CD4-positive, alpha-beta T cell treated with Interleukin-21 for 1 hour (primary cell): ENCODE results near the gene DLEC1.
"Not testable (repeated sequence)": the region's sequence is repeated elsewhere in the genome, so short reads cannot be mapped to it uniquely, and the experiment has no call there.

Experiments
- DNase-seq: peaks from one replicate; pipeline ENCODE4 v3.0.0-alpha.2; 2020

DLEC1 gene

DNA sequence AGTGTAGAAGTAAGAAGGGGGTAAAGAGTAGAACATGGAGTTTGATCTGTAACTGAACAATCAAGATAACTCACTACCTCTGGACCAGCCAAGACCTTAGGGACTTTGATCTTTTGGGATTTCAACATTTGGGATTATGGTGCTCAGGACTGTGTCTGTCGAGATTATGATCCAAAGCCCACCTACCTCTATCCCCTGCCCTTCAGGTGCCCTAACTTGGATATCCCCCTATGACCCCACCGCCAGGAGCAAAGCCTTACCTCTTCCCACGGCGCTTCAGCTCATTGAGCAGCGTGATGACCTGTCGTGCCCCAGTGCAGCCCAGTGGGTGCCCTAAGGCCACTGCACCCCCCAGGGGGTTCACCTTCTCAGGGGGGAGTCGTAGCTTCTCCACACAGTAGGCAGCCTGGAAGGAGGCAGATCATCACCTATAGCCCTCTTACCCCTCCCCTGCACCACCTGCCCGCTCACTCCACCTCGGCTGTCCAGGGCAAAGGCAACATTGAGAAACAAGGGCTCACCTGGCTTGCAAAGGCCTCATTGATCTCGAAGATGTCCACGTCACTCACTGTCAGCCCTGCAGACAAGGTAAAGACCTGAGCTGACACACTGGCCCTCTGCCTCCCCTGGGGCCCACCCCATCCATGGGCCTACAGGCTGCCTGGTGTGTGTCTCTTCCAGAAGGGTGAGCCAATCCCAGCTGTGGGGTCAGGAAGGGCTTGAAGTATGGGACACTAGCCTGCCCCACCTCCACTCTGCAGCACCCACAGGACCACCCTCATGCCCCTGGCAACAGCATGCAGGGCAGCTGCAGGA, 86.5 kb downstream of the DLEC1 start:
- no peak for DNase-seq

DNA sequence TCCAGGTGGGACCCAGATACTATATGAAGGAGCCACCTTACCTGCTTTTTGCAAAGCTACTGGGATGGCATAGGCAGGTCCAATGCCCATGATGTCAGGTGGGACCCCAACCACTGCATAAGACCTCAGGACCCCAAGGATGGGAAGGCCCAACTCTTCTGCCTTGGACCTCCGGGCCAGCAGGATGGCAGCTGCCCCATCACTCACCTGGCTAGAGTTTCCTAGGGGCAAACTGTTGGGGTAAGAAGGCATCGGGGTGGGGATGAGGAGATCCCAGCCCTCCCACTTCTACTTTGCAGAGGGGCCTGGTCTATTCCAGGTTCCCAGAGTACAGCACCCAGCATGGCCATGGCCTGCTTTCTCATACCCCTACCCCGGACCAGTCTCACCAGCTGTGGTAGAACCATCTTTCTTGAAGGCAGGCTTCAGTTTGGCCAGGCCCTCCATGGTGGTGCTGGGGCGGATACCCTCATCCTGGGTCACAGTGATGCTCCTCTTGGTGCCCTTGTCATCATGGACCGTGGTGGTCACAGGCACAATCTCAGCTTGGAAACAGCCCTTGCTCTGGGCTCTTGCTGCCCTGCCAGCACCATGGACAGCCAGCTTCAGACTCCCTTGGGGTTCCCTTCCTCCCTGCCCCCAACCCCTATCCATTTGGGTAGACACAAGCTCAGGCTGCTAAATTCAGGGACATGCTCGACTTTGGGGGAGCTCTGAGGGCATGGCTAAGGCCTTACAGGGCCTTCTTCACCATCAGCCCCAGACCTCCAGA, 87.3 kb downstream of the DLEC1 start:
- DNase-seq = no peak

DNA sequence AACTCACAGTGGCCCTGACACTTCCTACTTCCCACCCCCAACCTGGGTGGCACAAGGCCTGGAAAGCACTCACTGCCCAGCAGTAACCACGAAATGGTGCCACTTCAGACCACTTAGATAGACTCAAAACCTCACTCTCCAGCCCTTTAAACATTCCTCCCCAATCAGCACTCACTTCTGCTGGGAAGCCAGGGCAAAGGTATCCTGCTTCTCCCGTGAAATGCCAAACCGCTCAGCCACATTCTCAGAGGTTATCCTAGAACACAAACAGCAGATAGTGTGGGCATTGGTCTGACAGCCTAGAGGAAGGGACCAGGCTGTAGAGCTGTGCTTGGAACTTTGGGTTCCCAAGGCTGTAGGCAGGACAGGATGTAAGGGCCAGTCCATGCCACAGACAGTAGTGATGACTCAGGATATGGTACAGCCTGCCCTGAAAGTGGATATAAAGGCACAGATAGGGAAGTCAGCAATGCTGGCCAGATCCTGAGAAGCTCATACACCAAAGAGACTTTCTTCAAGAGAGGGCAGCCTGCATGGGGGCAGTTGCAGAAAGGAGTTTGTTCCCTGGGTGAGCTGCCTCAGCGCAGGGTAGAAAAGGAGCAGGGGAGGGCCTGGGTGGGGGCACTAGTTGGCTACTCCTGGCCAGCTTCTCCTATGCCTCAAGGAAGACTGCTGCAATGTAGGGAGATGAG, 88.7 kb downstream of the DLEC1 start:
- DNase-seq = no peak

DNA sequence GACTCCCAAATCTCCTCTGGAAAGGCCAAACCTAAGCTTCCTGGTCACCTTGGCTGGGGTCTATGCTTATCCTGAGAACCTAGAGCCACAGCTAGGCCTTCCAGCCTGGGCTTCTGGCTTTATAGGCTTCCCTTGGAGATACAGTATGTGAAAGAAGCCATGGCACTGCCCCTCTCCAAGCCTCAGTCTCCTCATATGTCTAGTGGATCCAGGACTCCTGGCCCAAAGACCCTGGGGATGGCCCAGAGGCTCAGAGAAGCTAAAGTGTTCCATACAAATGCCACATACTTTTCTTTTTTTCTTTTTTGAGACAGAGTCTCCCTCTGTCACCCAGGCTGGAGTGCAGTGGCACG, 89.3 kb downstream of the DLEC1 start:
- no peak for DNase-seq

DNA sequence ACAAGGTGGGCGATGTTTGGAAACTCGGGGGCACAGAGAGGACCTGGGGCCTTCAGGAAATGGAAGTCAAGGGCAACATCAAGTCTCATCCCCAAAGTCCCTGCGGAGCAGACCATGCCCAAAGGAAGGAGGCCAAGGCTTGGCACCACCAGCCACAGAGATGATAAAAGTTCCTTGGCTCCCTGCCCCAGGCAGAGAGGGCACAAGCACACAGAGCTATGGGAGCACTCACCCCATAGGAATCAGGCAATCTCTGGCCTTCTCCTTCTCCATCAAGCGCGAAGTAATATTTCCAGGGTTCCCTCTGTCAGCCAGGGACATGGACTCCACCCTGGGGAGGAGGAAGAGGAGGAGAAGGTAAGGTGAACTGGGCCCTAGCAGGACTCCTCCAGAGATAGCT, 90.0 kb downstream of the DLEC1 start:
- DNase-seq = no peak

DNA sequence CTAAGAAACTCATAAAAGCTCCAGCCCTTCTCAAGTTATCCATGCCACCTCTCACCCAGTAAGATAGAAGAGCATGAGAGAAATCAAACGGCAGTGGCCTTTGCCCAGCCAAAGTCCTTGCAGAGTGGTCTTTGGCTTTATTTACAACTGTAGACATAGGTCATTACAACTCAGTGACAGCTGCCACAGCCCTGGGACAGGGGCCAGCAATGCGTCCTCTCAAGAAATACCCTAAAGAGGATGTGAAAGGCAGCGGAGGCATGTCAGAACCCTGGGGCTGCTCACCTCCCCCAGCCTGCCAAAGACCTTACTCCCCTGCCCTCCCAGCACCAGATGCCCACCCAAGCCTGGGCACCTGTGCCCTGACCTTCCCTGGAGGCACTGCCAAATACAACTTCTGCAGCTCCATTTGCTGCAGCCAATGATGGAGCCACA, 91.6 kb downstream of the DLEC1 start:
- no peak for DNase-seq

DNA sequence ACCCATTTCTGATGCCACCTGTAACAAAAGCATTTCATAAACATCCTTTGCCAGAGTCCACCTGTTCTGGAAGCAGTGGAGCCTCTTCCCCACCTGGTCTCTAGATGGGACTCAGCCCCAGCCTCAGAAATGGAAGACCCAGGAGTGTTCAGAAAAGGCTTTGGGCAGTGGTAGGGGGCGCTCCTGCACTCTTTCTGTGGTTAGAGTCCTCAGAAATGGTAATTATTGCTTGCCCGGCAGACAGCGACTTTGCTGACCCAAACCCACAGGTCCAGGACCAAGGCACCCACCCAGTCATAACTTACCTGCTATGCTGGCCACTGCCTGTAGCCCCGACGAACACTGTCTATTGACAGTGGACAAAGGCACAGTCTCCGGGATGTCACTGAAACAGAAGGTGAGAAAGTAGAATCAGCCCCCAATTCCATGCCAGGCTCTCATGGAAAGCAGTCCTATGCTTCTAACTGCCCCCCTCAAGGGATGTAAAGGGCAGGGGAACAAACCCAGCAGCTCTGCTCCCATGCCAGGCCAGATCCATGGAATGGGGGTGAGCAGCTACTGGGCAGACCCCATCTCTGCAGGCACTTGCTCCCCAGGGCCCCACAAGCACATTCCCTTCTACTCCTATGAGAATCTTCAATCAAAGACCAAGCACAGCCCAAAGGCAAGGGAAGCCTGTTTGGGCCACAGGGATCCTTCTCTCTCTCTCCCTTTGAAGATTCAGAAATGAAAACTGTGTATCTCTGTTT, 92.8 kb downstream of the DLEC1 start:
- DNase-seq = peak; percentile 36

DNA sequence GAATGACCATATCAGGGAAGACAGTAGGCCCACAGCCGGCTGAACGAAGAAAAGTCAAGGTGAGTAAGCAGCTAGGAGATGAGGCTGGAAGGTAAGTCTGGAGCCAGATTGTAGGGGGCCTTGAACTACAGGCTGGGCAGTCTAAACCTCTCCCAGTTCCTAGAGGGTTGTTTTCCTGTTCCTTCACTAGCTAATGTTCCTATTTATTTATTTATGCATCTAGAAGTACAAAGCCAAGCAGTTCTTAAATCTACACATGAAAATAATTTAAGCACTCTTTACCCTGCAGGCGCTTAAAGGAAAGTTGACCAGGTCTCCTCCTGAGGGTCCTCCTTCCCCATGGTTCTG, 94.2 kb downstream of the DLEC1 start:
- DNase-seq = no peak

DNA sequence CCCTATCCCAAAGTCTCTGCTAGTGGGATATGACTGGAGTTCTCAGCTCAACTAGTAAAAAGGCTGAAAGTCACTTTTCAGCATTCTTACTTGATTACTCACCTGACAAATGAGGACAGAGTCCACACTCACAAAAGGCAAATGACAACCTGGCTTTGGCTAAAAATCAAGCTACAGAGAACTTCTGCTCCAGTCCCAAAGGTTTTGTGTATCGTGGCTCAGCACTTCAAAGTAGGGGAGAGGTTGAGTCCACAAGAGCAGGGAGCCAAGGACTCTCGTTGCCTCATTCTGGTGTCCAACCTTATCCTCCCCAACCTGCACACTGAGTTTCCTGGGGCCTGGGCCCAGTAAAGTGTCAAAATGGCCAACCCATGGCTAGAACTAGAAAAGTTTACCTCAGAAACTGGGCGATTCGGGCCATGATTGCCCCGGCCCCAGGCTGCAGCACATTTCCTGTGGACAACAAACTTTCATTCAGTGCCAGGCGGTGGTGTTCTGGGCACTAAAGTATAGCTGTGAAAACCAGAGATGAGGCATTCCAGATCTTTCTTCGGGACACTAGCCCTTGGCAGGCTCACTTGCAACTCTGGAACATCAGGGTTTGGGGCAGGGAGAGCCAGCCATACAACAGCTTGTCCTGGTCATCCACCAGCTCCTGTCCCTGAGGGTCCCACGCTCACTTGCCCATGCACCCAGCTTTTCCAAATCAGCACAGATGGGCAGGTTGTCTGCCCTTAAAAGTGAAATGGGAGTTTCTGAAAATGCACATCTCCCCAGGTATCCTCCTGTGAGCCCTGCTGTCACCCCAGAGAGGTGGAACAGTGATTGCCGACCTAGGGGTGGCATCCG, 94.8 kb downstream of the DLEC1 start:
- no peak for DNase-seq

DNA sequence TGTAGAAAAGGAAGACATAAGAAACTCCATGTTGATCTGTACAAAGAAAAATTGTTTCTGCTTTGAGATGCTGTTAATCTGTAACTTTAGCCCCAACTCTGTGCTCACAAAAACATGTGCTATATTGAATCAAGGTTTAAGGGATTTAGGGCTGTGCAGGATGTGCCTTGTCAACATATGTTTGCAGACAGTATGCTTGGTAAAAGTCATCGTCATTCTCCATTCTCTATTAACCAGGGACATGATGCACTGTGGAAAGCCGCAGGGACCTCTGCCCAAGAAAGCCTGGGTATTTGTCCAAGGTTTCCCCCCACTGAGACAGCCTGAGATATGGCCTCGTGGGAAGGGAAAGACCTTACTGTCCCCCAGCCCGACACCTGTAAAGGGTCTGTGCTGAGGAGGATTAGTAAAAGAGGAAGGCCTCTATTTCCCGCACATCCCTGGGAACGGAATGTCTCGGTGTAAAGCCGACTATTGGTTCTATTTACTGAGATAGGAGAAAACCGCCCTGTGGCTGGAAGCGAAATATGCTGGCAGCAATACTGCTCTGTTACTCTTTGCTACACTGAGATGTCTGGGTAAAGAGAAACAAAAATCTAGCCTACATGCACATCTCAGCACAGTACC, 95.6 kb downstream of the DLEC1 start:
- DNase-seq = not testable (repeated sequence)

DNA sequence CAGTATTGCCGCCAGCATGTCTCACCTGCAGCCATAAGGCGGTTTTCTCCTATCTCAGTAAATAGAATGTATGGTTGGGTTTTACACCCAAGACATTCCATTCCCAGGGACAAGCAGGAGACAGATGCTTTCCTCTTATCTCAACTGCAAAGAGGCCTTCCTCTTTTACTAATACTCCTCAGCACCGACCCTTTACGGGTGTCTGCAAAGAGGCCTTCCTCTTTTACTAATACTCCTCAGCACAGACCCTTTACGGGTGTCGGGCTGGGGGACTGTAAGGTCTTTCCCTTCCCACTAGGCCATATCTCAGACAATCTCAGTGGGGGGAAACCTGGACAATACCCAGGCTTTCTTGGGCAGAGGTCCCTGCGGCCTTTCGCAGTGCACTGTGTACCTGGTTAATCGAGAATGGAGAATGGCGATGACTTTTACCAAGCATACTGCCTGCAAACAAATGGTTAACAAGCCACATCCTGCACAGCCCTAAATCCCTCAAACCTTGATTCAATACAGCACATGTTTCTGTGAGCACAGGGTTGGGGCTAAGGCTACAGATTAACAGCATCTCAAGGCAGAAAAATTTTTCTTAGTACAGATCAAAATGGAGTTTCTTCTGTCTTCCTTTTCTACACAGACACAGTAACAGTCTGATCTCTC, 96.7 kb downstream of the DLEC1 start:
- peak; percentile 45 for DNase-seq

DNA sequence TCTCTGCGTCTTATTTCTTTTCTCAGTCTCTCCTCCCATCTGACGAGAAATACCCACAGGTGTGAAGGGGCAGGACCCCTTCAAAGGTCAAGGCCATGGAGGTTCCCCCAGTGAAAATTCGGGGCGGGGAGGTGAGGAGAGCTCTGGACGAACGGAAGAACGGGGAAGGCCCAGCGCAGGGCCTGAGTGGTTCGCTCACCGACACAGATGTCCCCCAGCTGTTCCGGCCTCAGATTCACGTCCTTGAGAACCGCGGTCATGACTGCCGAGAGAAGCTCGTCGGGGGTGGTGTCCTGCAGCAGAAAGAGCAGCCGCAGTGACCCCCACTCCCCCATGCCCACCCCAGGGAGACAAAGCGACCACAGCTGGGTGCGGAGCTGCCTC, 97.4 kb downstream of the DLEC1 start:
- DNase-seq = peak; percentile 26

DNA sequence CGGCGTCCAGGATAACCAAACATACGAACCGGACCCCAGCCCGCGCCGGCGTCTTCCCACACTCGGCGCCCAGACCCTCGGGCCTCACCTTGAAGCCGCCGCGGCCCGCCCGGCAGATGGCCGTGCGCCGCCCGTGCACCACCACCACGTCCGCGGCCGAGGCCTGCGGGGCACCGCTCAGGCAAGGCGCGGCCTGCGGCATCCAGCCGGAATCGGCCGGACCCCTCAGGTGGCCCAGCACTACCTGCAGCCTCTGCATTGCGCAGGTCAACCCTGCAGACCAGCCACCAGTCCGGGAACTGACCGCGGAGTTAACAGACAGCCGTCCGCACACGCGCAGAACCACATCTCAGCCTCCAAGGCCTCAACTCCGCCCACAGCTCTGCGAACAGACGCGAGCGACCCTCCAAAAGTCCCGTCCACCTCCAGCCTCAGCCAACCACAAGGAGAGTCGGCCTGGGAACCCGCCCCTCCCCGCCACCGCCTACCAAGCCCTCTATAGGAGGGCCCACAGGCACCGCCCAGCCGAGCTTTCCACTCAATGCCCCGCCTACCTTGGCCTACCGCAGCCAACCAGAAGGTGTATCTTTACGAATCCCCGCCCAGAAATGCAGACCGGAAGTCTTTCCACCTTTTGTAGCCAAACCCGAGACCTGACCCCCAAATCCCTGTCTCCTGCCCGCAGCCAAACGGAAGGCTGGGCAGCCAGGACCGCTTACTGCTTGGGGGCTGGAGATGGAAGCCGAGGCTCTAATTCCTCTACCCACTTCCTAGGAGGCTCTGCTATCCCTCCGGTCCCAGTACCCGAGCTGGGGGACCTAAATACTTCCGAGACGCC, 98.0 kb downstream of the DLEC1 start, which contains the start of gene ACAA1:
TSS of gene ACAA1 (minus strand) at position 351 of the 838 bp plus-strand sequence. CDS start at position 259, 92 bp downstream.
- peak; percentile 98 for DNase-seq

DNA sequence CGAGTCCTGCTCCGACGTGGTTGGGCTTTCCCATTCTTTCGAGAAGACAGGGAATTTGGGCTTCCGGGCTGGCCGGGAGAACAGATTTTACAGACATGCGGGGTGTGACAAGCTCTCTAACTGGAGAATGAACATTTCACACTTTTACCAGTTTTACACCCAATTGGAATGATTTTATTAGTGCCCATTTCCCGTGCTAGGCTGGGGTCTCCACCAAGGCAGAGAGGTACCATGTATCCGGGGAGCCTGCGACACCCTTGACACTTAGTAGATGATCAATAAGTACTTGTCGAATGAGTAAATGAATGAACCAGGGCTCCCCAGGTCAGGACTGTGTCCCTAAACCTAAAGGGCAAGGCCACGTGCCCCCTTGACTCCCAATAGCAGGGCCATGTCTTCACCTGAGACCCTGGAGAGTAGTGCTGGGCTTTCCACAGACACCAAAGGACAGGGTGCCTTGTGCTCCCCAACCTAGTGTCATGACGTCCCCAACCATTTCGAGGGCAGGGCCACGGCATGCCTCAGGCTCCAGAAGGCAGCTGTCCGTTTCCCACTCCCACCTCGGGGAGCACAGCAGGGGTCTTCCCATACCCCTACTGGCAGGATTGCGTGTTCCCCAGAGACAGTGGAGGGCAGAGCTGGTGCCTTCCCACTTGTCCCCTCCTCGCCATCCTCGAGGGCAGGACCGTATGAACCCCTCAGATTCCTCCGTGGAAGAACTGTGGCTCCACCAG, 98.8 kb downstream of the DLEC1 start:
- peak; percentile 34 for DNase-seq

DNA sequence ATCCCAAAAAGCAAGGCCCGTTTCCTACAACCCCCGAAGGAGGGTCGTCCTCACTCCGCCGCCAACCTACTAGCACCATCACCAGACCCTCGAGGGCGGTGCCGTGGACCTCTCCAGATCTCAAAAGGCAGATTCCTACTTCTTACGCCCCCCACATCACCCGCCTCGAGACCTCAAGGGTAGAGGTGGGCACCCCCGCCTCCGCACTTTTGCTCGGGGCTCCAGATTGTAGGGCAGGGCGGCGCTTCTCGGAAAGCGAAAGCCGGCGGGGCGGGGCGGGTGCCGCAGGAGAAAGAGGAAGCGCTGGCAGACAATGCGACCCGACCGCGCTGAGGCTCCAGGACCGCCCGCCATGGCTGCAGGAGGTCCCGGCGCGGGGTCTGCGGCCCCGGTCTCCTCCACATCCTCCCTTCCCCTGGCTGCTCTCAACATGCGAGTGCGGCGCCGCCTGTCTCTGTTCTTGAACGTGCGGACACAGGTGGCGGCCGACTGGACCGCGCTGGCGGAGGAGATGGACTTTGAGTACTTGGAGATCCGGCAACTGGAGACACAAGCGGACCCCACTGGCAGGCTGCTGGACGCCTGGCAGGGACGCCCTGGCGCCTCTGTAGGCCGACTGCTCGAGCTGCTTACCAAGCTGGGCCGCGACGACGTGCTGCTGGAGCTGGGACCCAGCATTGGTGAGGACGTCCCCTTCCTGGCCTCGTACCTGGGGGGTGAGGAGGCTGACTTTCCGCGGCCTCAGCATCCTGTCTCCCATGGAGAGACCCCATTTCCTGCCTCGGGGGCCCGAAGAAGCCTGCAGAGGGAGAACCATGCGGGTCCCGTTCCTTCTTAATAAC, 99.6 kb downstream of the DLEC1 start, which contains the start of gene MYD88:
TSS of gene MYD88 (plus strand) at position 313 of the 842 bp plus-strand sequence. CDS start at position 353, 40 bp downstream.
- peak; percentile 85 for DNase-seq

DNA sequence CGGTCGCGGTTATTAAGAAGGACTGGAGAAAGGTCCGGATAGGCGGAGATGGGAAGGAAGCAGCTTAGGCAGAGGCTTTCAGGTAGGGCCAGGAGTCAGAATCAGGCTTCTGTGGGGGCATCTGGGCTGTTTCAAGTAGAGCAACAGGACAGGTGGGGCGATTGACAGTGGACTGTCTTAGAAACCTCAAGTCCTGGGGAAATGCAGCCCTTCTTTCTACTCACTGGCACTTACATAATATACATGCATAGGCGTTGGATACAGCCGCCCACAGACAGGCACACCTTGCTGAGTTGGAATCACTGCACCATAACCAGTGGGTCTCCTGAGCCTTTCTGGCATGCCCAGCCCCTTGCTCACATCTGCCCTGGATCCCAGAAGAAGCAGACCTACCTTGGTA, 100.2 kb downstream of the DLEC1 start:
- DNase-seq = no peak

DNA sequence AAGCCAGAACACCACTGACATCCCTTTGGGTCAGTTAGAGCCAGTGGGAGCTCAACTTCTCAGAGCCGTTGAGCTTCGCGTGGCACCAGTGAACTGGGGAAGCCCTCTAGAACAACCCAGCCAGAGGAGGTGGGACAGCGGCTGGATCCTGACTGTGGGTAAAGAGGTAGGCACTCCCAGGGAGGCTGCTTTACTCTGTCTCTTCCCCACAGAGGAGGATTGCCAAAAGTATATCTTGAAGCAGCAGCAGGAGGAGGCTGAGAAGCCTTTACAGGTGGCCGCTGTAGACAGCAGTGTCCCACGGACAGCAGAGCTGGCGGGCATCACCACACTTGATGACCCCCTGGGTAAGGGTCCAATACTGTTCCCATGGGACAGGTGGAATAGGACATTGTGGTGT, 100.6 kb downstream of the DLEC1 start:
- DNase-seq = no peak
